Measurements from ENCODE around the gene DDIT4.
"Not testable (repeated sequence)": the region's sequence is repeated elsewhere in the genome, so short reads cannot be mapped to it uniquely, and the experiment has no call there.

Gene DDIT4

GRCh38 chr10:72283131-72283530 is 9.4 kb downstream of the DDIT4 start:
- no peak for DNase-seq
- H3K9me3 ChIP-seq (ENCODE audit: severe bottlenecking), result no peaks in the 10 kb centered on the region
- no peak overlapping the region for H3K27ac ChIP-seq

GRCh38 chr10:72285972-72286521 is 12.3 kb downstream of the DDIT4 start:
- no peak for TF ChIP-seq CTCF (IDR thresholded peaks at IDR 0.05; ENCODE audit: low read depth, low read length)
- no peaks in the 10 kb centered on the region for H3K36me3 ChIP-seq
- H3K9me3 ChIP-seq (ENCODE audit: severe bottlenecking), result no peaks in the 10 kb centered on the region
- H3K27ac ChIP-seq, result no peak overlapping the region
- H3K27me3 ChIP-seq (ENCODE audit: insufficient read depth, low read depth, severe bottlenecking), result no peaks in the 10 kb centered on the region
- H3K4me3 ChIP-seq (ENCODE audit: low read depth, low read length), result no peak overlapping the region
- DNase-seq, result no peak

More at GRCh38 chr10:72283131-72283530, 9.4 kb downstream of the DDIT4 start:
- Histone ChIP-seq H3K36me3 (no peaks in the 10 kb centered on the region), H3K4me3 (ENCODE audit: low read depth, low read length) (no peak overlapping the region), H3K27me3 (ENCODE audit: insufficient read depth, low read depth, severe bottlenecking) (no peaks in the 10 kb centered on the region)
- no peak for TF ChIP-seq CTCF (IDR thresholded peaks at IDR 0.05; ENCODE audit: low read depth, low read length)

- Histone ChIP-seq H3K36me3 (no peaks in the 10 kb centered on the region), H3K4me3 (ENCODE audit: low read depth, low read length) (no peak overlapping the region), H3K9me3 (ENCODE audit: severe bottlenecking) (no peaks in the 10 kb centered on the region), H3K27ac (no peak overlapping the region), H3K27me3 (ENCODE audit: insufficient read depth, low read depth, severe bottlenecking) (no peaks in the 10 kb centered on the region)
- no peak for DNase-seq
- no peak for TF ChIP-seq CTCF (IDR thresholded peaks at IDR 0.05; ENCODE audit: low read depth, low read length)
These were observed 17.4 kb downstream of the DDIT4 start for GRCh38 chr10:72291019-72291532.

GRCh38 chr10:72292223-72292691 is 18.5 kb downstream of the DDIT4 start:
- no peak for DNase-seq
- no peak overlapping the region for H3K4me3 ChIP-seq (ENCODE audit: low read depth, low read length)
- no peaks in the 10 kb centered on the region for H3K9me3 ChIP-seq (ENCODE audit: severe bottlenecking)
- no peak overlapping the region for H3K27ac ChIP-seq
- H3K36me3 ChIP-seq, result no peaks in the 10 kb centered on the region
- H3K27me3 ChIP-seq (ENCODE audit: insufficient read depth, low read depth, severe bottlenecking), result no peaks in the 10 kb centered on the region
- TF ChIP-seq CTCF (IDR thresholded peaks at IDR 0.05; ENCODE audit: low read depth, low read length), result no peak

GRCh38 chr10:72295330-72295910 is 21.7 kb downstream of the DDIT4 start:
- DNase-seq, result no peak
- TF ChIP-seq CTCF (IDR thresholded peaks at IDR 0.05; ENCODE audit: low read depth, low read length), result no peak
- no peaks in the 10 kb centered on the region for H3K9me3 ChIP-seq (ENCODE audit: severe bottlenecking)
- no peak overlapping the region for H3K4me3 ChIP-seq (ENCODE audit: low read depth, low read length)
- no peak overlapping the region for H3K27ac ChIP-seq
- H3K27me3 ChIP-seq (ENCODE audit: insufficient read depth, low read depth, severe bottlenecking), result no peaks in the 10 kb centered on the region
- no peaks in the 10 kb centered on the region for H3K36me3 ChIP-seq

GRCh38 chr10:72296829-72297280 is 23.1 kb downstream of the DDIT4 start:
- not testable (repeated sequence) for DNase-seq; H3K4me3 ChIP-seq (ENCODE audit: low read depth, low read length); H3K36me3 ChIP-seq; H3K27ac ChIP-seq; H3K27me3 ChIP-seq (ENCODE audit: insufficient read depth, low read depth, severe bottlenecking); H3K9me3 ChIP-seq (ENCODE audit: severe bottlenecking)

Measured in WERI-Rb-1 (cell line).